Forelimb muscle (tissue), 1 donor: ENCODE results near the gene RC3H2. TPM values are rescaled to one million over a fixed set of nuclear protein-coding genes. Genes with fewer than 3 reads are reported as not detected.

Experiments
- DNase-seq: peaks from one replicate; pipeline ENCODE4 v3.0.0-alpha.2; 2013; ENCODE audit warnings: low read depth
- polyA plus RNA-seq: library from polyadenylated mRNA; unstranded; fragments of 120-200 nt; gene quantifications from one replicate; pipeline ENCODE4 v1.2.1, GENCODE V29; 2013; ENCODE audit not compliant: insufficient read length

The RC3H2 gene
- polyA plus RNA-seq, 1 donor = 30.4 TPM

DNA sequence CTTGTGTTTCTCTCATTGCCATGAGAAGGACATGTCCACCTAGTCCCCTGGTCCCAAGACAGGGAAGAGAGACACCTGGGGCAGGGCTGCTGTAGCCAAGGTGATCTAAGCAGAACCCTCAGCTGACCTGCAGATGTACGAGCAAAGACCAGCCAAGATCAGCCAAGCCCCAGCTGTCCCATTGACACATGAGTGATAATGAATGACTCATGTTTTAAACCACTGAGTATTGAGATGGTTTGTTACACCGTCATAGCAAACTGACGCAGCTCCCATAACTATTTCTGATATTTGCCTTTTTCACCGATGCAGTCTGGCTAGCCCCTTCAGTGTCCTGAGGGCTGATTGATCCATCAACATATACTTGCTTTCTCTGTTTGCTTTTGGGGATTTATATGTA, 98.5 kb downstream of the RC3H2 start:
- no peak for DNase-seq

DNA sequence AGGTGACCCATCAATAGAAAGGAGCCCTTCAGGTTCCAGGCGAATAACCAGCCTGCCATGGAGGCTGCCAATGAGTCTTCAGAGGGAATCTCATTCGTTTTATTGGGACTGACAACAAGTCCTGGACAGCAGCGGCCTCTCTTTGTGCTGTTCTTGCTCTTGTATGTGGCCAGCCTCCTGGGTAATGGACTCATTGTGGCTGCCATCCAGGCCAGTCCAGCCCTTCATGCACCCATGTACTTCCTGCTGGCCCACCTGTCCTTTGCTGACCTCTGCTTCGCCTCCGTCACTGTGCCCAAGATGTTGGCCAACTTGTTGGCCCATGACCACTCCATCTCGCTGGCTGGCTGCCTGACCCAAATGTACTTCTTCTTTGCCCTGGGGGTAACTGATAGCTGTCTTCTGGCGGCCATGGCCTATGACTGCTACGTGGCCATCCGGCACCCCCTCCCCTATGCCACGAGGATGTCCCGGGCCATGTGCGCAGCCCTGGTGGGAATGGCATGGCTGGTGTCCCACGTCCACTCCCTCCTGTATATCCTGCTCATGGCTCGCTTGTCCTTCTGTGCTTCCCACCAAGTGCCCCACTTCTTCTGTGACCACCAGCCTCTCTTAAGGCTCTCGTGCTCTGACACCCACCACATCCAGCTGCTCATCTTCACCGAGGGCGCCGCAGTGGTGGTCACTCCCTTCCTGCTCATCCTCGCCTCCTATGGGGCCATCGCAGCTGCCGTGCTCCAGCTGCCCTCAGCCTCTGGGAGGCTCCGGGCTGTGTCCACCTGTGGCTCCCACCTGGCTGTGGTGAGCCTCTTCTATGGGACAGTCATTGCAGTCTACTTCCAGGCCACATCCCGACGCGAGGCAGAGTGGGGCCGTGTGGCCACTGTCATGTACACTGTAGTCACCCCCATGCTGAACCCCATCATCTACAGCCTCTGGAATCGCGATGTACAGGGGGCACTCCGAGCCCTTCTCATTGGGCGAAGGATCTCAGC, 104.8 kb downstream of the RC3H2 start, which contains the start of gene OR1K1:
Gene OR1K1, plus strand, starts transcription at position 58 of the 995 bp plus-strand sequence. Its CDS starts 0 bp downstream, at position 58.
- no peak for DNase-seq

DNA sequence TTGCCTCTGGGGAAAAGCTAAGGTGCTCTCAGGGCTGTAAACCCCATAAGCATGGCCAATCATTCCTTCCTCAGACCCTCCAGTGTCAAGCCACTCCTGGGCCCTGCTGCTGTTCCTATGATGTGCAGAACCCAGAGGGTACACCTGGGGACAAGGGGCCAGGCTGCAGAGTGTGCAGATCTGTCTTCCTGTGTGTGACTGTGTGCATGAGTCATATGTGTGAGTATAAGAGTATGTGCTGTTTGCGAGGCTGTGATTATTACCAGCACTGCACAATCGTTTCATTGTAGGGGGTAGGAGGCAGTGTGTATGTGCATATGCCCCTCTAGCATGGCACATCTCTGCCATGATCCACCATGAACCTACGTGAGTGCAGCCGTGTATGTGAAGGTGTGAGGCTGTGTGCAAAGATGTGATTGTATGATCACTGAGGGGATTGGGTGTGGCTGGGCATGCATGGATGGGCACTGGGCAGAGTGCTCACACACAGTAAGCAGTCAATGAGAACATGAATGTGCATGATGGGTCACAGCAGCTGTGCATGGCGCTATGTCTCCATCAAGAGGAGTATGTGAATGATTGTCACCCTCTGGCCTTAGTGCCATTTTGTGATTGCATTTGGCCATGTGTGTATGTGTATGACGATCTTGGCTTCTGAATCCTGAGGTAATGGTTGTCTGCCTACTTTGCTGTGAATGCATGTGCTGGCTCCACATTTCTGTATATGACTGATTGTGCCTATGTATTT, 107.7 kb downstream of the RC3H2 start:
- no peak for DNase-seq

Other genes starting within 250 kb of the RC3H2 start
- gene OR1B1, start 247.7 kb downstream of the RC3H2 start, polyA plus RNA-seq = not detected
- gene OR1L1, start 243.6 kb downstream of the RC3H2 start, polyA plus RNA-seq = not detected
- gene OR1L3, start 230.2 kb downstream of the RC3H2 start, polyA plus RNA-seq = not detected
- gene OR1L4, start 181.4 kb downstream of the RC3H2 start, polyA plus RNA-seq = not detected
- gene OR1L6, start 163.1 kb downstream of the RC3H2 start, polyA plus RNA-seq = not detected
- gene OR5C1, start 116.4 kb downstream of the RC3H2 start, polyA plus RNA-seq = not detected
- gene OR1K1, start 105.2 kb downstream of the RC3H2 start, polyA plus RNA-seq = not detected
- 15.2 TPM for gene PDCL, start 76.8 kb downstream of the RC3H2 start, polyA plus RNA-seq
- 9.6 TPM for gene ZBTB6, start 8.0 kb upstream of the RC3H2 start, polyA plus RNA-seq
- gene ZBTB26, start 26.2 kb upstream of the RC3H2 start, polyA plus RNA-seq = 8.8 TPM
- gene RABGAP1, start 35.7 kb upstream of the RC3H2 start, polyA plus RNA-seq = 34.3 TPM
- gene GPR21, start 128.3 kb upstream of the RC3H2 start, polyA plus RNA-seq = 0.44 TPM